GM19035 (cell line): ENCODE results near the gene SNAPC2.
"Not testable (repeated sequence)": the region's sequence is repeated elsewhere in the genome, so short reads cannot be mapped to it uniquely, and the experiment has no call there.

Experiments used
- ATAC-seq: cut with Tn5 transposase; IDR thresholded peaks from one replicate; pipeline ENCODE4 v1.9.1; 2021; ENCODE audit not compliant: unreplicated experiment

The SNAPC2 gene

DNA sequence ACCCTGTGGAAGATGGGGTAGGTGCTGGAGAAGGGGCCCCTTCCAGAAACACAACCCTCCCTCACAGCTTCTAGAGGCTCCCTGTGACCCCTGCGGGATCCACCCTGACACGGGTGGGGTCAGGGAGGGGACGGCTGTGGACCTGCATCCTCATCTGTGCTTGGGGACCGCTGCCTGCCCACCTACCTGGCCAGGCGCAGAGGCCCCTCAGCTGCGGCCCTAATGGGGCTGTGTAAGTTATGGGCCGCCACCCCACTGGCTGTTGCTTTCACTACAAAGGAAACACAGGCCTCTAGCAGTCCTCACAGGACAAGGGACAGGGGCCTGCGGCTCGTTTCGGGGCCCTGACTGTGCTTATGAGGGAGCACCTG is 12.8 kb downstream of the SNAPC2 start:
- ATAC-seq = no peak

- ATAC-seq = no peak
These were observed 13.3 kb downstream of the SNAPC2 start for GRCh38 chr19:7933411-7933810.

DNA sequence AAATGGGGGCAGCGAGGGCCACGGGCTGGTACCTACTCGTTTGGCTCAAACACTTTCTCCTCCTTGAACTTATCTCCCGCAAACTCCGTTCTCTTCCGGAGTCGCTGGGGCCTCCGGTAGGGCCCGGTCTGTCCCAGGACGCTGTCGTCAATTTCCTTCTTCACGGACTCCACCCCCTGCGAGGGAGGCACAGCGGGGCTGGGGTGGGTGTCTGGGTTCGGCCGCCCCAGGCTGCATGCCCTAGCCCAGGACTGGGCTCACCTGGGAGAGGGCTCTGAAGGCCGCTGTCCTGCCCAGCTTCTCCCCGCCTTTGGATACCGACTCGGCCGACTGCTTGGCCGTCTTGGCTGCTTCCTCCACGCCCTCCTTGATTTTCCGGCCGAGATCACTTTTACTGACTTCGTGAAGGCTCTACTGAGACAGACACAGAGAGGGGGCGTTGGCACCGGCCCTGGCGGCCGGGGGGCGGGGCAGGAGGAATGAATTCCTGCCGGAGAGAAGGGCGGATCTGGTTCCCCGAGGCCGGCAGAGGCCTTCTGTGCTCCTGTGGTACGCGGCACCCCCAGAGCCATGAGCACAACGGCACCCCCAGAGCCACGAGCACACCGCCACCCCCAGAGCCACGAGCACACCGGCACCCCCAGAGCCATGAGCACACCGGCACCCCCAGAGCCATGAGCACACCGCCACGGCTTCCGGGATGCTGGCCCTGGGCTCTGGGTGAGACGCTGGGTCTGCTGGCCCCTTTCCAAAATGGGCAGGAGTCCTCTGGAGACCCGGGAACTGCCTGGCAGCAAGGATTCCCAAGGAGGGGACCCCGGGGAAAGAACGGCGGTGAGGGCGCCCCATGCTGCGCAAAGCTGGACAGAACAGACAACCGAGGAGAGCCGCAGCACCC is 13.9 kb downstream of the SNAPC2 start:
- no peak for ATAC-seq

DNA sequence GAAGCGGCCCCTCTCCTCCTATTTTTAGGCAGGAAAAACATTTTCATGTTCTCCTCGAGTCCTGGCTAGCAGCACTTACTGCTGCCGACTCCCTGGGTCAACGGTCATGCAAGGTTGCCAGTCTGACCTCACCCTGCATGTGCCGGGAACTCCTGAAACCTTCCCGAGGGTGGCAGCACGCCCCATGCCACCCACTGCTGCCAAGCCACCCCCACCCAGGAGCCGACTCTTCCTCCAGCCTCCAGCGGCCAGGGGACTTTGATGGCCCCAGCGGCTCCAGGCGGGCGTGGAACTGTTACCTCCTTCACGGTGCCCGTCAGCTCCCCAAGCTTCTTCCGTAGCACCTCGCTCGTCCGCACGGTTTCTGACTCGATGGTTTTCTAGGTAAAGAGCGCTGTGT is 14.6 kb downstream of the SNAPC2 start:
- ATAC-seq = no peak

GRCh38 chr19:7940841-7941240 is 20.7 kb downstream of the SNAPC2 start:
- ATAC-seq = no peak

- ATAC-seq = no peak
These were observed 21.9 kb downstream of the SNAPC2 start for GRCh38 chr19:7941895-7942596.

GRCh38 chr19:7942981-7943443 is 22.9 kb downstream of the SNAPC2 start:
- no peak for ATAC-seq

DNA sequence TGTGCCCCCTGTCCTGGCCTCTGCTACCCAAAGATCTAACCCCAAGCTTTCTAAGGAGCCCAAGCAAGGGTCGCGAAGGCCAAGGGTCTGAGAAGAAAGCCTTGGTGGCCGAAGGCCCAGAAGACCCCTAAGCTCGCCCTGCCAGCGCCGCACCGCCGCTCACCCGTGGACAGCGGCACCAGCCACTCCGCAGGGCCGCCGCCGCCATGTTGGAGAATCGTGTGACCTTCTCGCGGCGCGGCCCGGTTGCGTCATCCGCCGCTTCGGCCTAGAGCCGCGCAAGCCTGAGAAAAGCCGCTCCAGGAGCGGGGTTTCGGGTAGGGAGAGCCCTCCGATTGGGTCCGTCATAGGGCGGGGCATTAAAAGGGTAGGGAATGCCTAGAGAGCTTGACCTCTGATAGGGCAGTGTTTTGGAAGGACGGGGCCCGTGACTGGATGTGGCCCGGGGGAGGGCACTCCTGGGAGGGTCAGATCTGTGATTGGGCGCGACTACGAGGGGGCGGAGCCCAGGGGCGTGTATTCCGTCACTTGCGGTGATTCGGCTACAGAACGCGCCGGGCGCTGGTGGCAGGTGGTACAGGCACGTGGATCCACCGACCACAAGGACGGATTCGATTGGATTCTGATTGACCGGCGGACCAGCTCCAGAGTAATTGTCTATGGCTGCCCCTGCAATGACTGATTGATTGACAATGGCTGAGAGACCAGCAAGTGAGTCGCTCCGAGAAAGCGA is 23.5 kb downstream of the SNAPC2 start, which contains the start of gene TIMM44:
Gene TIMM44 (minus strand): TSS at position 223 of the 733 bp plus-strand sequence. CDS start 15 bp downstream, at position 208.
- peak; percentile 97 for ATAC-seq

GRCh38 chr19:7944177-7944761 is 24.1 kb downstream of the SNAPC2 start:
- peak; percentile 31 for ATAC-seq

DNA sequence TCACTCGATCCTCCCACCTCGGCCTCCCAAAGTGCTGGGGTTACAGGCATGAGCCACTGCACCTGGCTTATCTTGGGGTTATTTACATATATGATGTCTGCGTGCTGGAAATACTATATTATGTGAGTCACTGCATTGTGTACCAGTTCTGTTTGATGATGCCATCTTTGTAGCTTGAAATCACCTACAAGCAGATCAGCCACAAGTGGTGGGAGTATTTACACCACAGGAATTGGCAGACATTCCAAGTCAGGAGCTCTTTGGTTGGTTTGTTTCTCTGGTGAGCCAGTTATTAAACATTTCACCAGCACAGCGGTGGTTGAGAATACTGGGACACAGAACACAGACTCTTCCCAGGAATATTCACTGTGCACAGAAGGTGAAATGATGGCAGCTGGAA is 27.8 kb downstream of the SNAPC2 start:
- ATAC-seq = no peak

- ATAC-seq = no peak
These were observed 32.9 kb downstream of the SNAPC2 start for GRCh38 chr19:7953060-7953459.

DNA sequence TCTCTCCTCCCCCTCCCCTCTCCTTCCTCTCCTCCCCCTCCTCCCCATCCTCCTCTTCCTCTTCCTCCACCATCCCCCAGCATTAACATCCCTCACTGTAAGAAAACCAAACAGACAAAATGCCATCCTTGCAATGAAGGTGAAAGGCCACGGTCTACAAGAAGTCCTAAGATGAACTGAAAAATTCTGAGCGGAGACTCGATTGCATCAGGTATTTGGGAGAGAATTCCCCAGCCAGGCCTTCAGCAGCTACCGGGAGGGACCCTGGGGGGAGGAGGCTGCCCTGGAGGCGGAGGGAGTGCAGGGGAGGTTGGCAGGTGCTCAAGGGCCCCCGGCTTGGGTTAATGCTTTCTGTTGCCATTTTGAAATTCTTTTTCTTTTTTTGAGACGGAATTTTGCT is 33.4 kb downstream of the SNAPC2 start:
- ATAC-seq = no peak

- ATAC-seq = no peak
These were observed 35.6 kb downstream of the SNAPC2 start for GRCh38 chr19:7955696-7956095.

DNA sequence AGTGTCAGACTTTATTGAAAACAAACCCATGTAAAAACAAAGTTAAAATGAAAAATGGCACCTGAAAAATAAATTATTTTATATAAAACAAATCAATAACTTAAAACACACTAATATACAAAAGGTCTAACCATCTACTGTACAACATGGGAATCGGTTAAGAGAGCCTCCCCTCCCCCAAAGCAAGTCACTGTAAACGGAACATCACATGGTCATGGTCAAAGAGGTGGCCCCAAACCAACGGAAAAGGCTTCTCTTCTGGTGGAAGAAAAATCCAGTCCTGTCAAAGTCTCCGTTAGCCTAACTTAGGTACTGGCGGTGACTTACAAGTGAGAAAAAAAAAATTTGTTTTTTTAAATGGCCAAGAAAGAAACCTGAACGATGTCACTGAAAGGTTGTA is 39.1 kb downstream of the SNAPC2 start:
- ATAC-seq = no peak

DNA sequence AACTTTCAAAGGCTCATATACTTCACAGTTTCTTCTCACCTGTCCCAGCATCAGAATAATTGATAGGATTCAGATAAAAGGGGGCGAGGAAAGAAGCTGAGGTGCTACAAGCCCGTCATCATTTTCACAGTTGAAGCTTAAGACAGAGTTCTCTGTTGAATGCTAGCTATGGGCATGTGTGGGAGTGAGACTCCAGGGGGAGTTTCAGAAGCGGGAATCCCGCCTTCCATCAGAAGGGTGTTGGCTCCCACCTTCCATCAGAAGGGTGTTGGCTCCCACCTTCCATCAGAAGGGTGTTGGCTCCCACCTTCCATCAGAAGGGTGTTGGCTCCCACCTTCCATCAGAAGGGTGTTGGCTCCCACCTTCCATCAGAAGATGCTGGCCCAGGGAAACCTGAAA is 40.9 kb downstream of the SNAPC2 start:
- not testable (repeated sequence) for ATAC-seq

DNA sequence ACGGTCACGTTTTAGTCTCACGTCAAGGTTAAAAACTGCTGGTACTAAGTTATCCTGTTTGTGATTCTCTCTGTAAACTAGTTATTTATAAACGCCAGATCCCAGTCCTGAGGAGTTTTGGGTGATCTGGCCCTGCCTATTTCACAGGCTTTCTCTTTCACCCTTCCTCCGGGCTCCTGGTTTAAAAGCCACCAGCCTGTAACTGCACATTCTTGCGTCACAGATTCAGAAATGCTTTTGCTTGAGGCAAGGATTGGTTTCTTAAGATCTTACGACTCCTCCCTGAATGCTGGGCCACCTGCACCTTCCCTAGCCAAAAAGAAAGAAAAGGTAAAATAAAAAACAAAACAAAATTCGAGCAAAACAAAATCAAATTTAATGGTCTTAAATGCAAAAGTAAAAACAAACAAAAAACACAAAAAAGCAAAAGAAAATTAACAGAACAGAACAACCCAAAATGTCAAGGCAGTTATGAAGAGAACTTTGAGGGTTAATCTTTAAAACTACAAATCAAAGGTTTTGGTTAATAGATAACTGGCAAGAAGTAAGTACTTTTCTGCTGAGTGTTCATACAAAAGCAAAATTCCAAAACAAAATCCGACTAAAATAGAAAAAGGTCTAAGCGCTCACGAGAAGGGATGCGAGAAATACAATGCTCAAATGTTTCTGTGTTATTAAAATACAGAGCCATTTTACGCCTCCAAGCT is 41.9 kb downstream of the SNAPC2 start:
- ATAC-seq = no peak

DNA sequence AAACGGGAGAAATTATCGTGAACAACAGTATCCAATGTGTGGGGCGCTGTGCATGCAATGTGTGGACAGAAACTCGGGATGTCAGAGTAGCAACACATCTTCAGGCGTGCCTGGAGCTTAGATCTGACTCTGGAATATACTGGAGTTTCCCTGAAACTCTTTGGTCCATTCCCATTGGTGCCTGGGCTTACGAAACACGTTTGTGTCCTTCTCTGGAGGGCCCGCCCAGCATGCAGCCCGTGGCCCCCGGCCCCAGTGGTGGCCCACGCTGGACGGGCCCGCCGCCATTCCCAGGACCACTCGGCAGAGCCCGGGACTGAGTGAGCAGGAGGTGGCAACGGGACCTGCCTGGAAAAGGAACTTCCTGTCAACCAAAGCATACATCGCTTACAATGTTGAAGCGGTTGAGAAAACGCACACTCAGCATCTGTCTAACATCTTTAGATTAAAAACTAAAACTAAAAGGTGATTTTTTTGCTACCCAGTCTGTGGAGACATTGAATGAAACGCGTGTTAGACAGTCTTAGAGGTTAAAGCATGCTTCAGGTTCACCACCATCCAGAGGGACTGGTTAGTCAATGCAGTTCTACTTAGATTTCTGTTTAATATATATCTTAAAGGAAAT is 42.6 kb downstream of the SNAPC2 start:
- no peak for ATAC-seq

DNA sequence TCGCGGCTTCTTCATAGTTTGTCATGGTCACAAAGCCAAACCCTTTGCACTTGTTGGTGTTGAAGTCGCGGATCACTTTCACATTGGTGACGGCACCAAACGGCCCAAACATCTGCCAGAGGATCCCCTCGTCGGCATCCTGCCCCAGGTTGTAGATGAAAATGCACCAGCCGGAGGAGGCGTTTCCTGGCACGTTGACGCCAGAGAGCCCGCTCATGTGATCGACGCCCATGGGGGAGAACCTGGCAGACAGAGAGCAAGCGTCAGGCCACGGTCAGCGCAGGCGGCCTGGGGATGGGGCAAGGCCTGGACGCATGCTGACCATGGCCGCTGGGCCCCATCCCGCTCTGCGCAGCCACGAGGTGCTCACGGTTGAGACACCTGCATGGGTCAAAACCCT is 43.4 kb downstream of the SNAPC2 start:
- ATAC-seq = no peak

DNA sequence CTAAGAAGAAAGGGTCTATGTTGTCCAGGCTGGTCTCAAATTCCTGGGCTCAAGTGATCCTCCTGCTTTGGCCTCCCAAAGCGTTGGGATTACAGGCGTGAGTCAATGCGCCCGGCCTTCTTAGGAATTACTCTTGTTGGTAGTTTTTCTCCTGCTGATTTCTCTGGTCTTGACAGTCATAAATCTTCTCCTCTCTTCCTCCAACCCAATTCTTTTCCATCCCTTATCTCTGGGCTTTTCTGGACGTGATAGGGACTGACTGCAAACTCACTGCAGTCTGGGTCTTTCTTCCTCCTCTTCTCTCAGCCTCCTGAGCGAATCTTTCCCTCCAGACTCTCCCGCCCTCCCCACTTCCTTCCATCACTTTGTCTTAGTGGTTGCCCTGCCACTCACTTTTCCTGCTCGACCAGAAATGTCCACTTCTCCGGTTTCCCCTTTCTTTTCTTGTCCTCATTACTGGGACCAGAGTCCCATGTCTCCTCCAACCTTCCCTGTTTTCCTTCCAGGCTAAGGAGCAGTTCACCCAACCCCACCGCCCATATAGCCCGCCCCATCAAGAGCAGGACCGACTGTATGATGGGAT is 45.2 kb downstream of the SNAPC2 start:
- ATAC-seq = no peak
